ENCODE results near the gene C1QL4.

DNA sequence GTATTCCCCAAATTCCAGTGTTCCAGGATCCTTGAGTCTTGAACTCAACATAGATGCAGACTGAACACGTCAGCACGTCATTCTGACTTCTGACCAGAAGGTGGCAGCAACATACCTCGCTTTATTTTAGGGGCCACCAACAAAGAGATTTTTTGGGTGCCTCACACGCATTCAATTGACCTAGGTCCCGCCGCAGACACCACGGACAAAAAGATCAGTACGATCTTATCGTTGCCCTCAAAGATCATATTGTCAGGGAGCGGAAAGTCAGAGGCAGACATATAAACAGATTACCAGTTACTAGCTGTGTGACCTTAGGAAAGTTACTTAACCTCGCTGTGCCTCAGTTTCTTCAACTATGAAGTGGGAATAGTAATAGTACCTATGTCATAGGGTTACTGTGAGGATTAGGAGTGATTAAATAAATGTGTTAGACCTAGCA, 48.6 kb downstream of the C1QL4 start:
- TF ChIP-seq ZFP3 (CRISPR knock-in tag; IDR thresholded peaks at IDR 0.05) (no peak), SNAI2 (CRISPR knock-in tag; IDR thresholded peaks at IDR 0.05) (no peak), ARNTL (CRISPR knock-in tag; IDR thresholded peaks at IDR 0.05; ENCODE audit: borderline replicate concordance, low read depth) (no peak), ZFP30 (CRISPR knock-in tag; IDR thresholded peaks at IDR 0.05) (no peak), ZNF565 (CRISPR knock-in tag; conservative IDR thresholded peaks at IDR 0.05; ENCODE audit: low read depth) (no peak), ZNF8 (CRISPR knock-in tag; IDR thresholded peaks at IDR 0.05) (no peak), TOX (CRISPR knock-in tag; IDR thresholded peaks at IDR 0.05; ENCODE audit: borderline replicate concordance) (no peak), TCF4 (CRISPR knock-in tag; IDR thresholded peaks at IDR 0.05; ENCODE audit: borderline replicate concordance) (no peak), ESRRG (CRISPR knock-in tag; IDR thresholded peaks at IDR 0.05) (no peak)
- TF ChIP-seq, protein P1, sequence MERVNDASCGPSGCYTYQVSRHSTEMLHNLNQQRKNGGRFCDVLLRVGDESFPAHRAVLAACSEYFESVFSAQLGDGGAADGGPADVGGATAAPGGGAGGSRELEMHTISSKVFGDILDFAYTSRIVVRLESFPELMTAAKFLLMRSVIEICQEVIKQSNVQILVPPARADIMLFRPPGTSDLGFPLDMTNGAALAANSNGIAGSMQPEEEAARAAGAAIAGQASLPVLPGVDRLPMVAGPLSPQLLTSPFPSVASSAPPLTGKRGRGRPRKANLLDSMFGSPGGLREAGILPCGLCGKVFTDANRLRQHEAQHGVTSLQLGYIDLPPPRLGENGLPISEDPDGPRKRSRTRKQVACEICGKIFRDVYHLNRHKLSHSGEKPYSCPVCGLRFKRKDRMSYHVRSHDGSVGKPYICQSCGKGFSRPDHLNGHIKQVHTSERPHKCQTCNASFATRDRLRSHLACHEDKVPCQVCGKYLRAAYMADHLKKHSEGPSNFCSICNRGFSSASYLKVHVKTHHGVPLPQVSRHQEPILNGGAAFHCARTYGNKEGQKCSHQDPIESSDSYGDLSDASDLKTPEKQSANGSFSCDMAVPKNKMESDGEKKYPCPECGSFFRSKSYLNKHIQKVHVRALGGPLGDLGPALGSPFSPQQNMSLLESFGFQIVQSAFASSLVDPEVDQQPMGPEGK (CRISPR knock-in tag; IDR thresholded peaks at IDR 0.05; ENCODE audit: borderline replicate concordance), result no peak

Measured in SK-N-SH treated with all-trans-retinoic acid at 6 μM for 48 hours (cell line).